Transverse colon (tissue), 4 donors: Measurements from ENCODE around the gene STEAP1B. TPM values are rescaled to one million over a fixed set of nuclear protein-coding genes. Genes with fewer than 3 reads are reported as not detected.

Source experiments
- DNase-seq: peaks from one replicate; pipeline ENCODE4 v3.0.0-alpha.2; 2019
- H3K27ac ChIP-seq, 4 donors: fragments of 200-600 bp; sonication (generic); 2 replicates each; pipeline ENCODE4 v1.5.1; 2016 to 2018; ENCODE audit warnings: inconsistent platforms in 4 of 4
- H3K27me3 ChIP-seq: fragments of 200-600 bp; sonication (generic); 2 replicates; pipeline ENCODE4 v1.5.1; 2017; ENCODE audit warnings: inconsistent platforms
- H3K36me3 ChIP-seq, 4 donors: fragments of 200-600 bp; sonication (generic); 2 replicates each; pipeline ENCODE4 v1.5.1; 2017 to 2019; ENCODE audit warnings: inconsistent platforms in 4 of 4
- H3K4me1 ChIP-seq, 4 donors: fragments of 200-600 bp; sonication (generic); 2 replicates each; pipeline ENCODE4 v1.5.1; 2017 to 2020; ENCODE audit warnings: inconsistent platforms in 4 of 4
- H3K4me3 ChIP-seq, 4 donors: fragments of 200-600 bp; sonication (generic); 1 replicate in 1 of 4; 2 replicates in 3 of 4; pipeline versions ENCODE4 v1.5.1 to v1.6.1; 2017 to 2019; ENCODE audit warnings: inconsistent platforms in 4 of 4
- H3K9me3 ChIP-seq, 2 donors: fragments of 200-600 bp; sonication (generic); 2 replicates each; pipeline ENCODE4 v1.5.1; 2017 to 2019; ENCODE audit warnings: inconsistent platforms in 2 of 2
- CTCF ChIP-seq, 5 experiments: fragments of 200-600 bp in 3 of 5; fragments of 450-650 bp in 2 of 5; sonication (generic) in 3 of 5; IDR thresholded peaks; 1 replicate in 2 of 5; 2 replicates in 3 of 5; pipeline ENCODE4 v1.5.1; 2016 to 2017; ENCODE audit warnings: antibody characterized with exemption in 5 of 5, inconsistent platforms in 3 of 5, mild to moderate bottlenecking in 2 of 5, moderate library complexity in 1 of 5
- EP300 ChIP-seq: sonication (generic); formaldehyde crosslinking; IDR thresholded peaks from one replicate; pipeline ENCODE4 v1.6.1; 2017; ENCODE audit warnings: antibody characterized with exemption, low read depth
- POLR2A ChIP-seq: fragments of 450-650 bp; IDR thresholded peaks from one replicate; pipeline ENCODE4 v1.6.1; 2016; ENCODE audit warnings: antibody characterized with exemption, mild to moderate bottlenecking, moderate library complexity
- POLR2AphosphoS5 ChIP-seq, 3 donors: sonication (generic); formaldehyde crosslinking; IDR thresholded peaks; one replicate each; pipeline ENCODE4 v1.6.1; 2016; ENCODE audit warnings: antibody characterized with exemption in 3 of 3
- WGBS, 2 donors: methylation state at CpG; one replicate each; pipeline ENCODE4 v1.1.5; 2018; ENCODE audit warnings: low coverage in 1 of 2; 5-methylcytosine and 5-hydroxymethylcytosine counted together
- in situ Hi-C, 4 donors: fragments of 200-750 bp; cut with MboI; loops; one replicate each; pipeline versions ENCODE4 v1.15.0 to v1.15.1; 2017; ENCODE audit warnings: low sequenced_read_pairs in 3 of 4, low pct_ligation_motif_present in 1 of 4, low pct_unique_long_range_greater_than_20kb in 1 of 4
- intact Hi-C: fragments of 100-400 bp; cut with DNase I; formaldehyde crosslinking; loops from one replicate; pipeline ENCODE4 v1.15.1; 2023; ENCODE audit warnings: low total_unique reads
- total RNA-seq, 4 donors: library from RNA; depleted of rRNA; stranded (reverse); fragments of >200 nt; gene quantifications; one replicate each; pipeline ENCODE4 v1.1.0, GENCODE V29; 2016

STEAP1B gene
- total RNA-seq, 4 donors from 2014 or later, result 0.64 to 3.7 TPM; not detected in 2

- TF ChIP-seq CTCF (IDR thresholded peaks at IDR 0.05) (no peak), EP300 (no peak), POLR2AphosphoS5 (IDR thresholded peaks at IDR 0.05) (no peak), POLR2A (no peak)
- Histone ChIP-seq H3K9me3 (no peaks in the 10 kb centered on the region), H3K27me3 (no peaks in the 10 kb centered on the region), H3K27ac (peak overlapping the region in 1 of 4 donors; percentile 9), H3K36me3 (no peaks in the 10 kb centered on the region), H3K4me3 (no peak overlapping the region), H3K4me1 (peaks cover 0 to 5% (median 2%) of the 10 kb centered on the region in 4 donors)
- in situ Hi-C loops (no loop called here), intact Hi-C loops (no loop called here)
- 71 to 72% methylated on average over 3 of the region's 3 CpGs for WGBS, 2 donors
- DNase-seq, result no peak
Observed at GRCh38 chr7:22394739-22395138, 105.2 kb downstream of the STEAP1B start.

GRCh38 chr7:22393913-22394729 is 105.9 kb downstream of the STEAP1B start:
- 46 to 59% methylated on average over 6 to 13 of the region's 13 CpGs for WGBS, 2 donors
- Histone ChIP-seq H3K27me3 (no peaks in the 10 kb centered on the region), H3K4me3 (no peak overlapping the region), H3K36me3 (no peaks in the 10 kb centered on the region), H3K9me3 (no peaks in the 10 kb centered on the region), H3K4me1 (peaks cover 0 to 5% (median 2%) of the 10 kb centered on the region in 4 donors), H3K27ac (peak overlapping the region in 1 of 4 donors; percentile 9)
- intact Hi-C loops, result no loop called here
- DNase-seq, result no peak
- TF ChIP-seq CTCF (IDR thresholded peaks at IDR 0.05) (no peak), EP300 (no peak), POLR2AphosphoS5 (IDR thresholded peaks at IDR 0.05) (no peak), POLR2A (no peak)
- in situ Hi-C loops, result no loop called here

- no peaks in the 10 kb centered on the region for H3K9me3 ChIP-seq
- TF ChIP-seq EP300 (no peak), POLR2A (no peak), POLR2AphosphoS5 (IDR thresholded peaks at IDR 0.05) (no peak), CTCF (IDR thresholded peaks at IDR 0.05) (no peak)
- H3K27me3 ChIP-seq, result no peaks in the 10 kb centered on the region
- 63% methylated on average over 1 of the region's 1 CpG; no CpG with 5 or more reads in 1 of the 2 donors for WGBS, 2 donors
- in situ Hi-C loops (no loop called here), intact Hi-C loops (loop anchor here (1.0 kb wide), 1 partner anchor 20 kb away; no protein-coding TSS in a partner anchor)
- no peak overlapping the region for H3K27ac ChIP-seq
- H3K36me3 ChIP-seq, result no peaks in the 10 kb centered on the region
- DNase-seq, result no peak
- H3K4me3 ChIP-seq, result no peak overlapping the region
- peaks cover 0 to 5% (median 2%) of the 10 kb centered on the region in 4 donors for H3K4me1 ChIP-seq
Observed at GRCh38 chr7:22390516-22390915, 109.5 kb downstream of the STEAP1B start.

- Histone ChIP-seq H3K27me3 (no peaks in the 10 kb centered on the region), H3K4me1 (peaks cover 0 to 5% (median 2%) of the 10 kb centered on the region in 4 donors), H3K9me3 (no peaks in the 10 kb centered on the region), H3K36me3 (no peaks in the 10 kb centered on the region), H3K27ac (no peak overlapping the region), H3K4me3 (no peak overlapping the region)
- DNase-seq, result no peak
- intact Hi-C loops, result loop anchor here (1.0 kb wide), 1 partner anchor 20 kb away; no protein-coding TSS in a partner anchor
- TF ChIP-seq EP300 (no peak), POLR2AphosphoS5 (IDR thresholded peaks at IDR 0.05) (no peak), POLR2A (no peak), CTCF (IDR thresholded peaks at IDR 0.05) (no peak)
- WGBS, 2 donors, result 88 to 100% methylated on average over 1 to 2 of the region's 2 CpGs
- in situ Hi-C loops, result no loop called here
Observed at GRCh38 chr7:22389892-22390291, 110.1 kb downstream of the STEAP1B start.
